Germinal center (tissue), 1 donor: ENCODE measurements around the gene PASK.
"Not testable (repeated sequence)": the region's sequence is repeated elsewhere in the genome, so short reads cannot be mapped to it uniquely, and the experiment has no call there.

ENCODE experiments used
- DNase-seq: peaks from one replicate; pipeline ENCODE4 v3.0.0; 2012; ENCODE audit warnings: mixed read lengths, low spot score

The PASK gene

GRCh38 chr2:241104611-241105010, 44.7 kb downstream of the PASK start:
- DNase-seq, result not testable (repeated sequence)

- no peak for DNase-seq
These were observed 46.1 kb downstream of the PASK start for GRCh38 chr2:241103176-241103595.

- peak; percentile 83 for DNase-seq
These were observed 47.0 kb downstream of the PASK start, which contains the start of gene MTERF4 for GRCh38 chr2:241102239-241102803. Gene MTERF4, minus strand, starts transcription at chr2:241102287. Its CDS starts 14 bp downstream, at chr2:241102273.

- no peak for DNase-seq
These were observed 50.0 kb downstream of the PASK start for GRCh38 chr2:241099246-241099645.

- no peak for DNase-seq
These were observed 52.3 kb downstream of the PASK start for GRCh38 chr2:241096979-241097378.

GRCh38 chr2:241095594-241096290, 53.5 kb downstream of the PASK start:
- no peak for DNase-seq

GRCh38 chr2:241094924-241095420, 54.3 kb downstream of the PASK start:
- no peak for DNase-seq

- DNase-seq, result no peak
These were observed 55.1 kb downstream of the PASK start for GRCh38 chr2:241094172-241094571.

GRCh38 chr2:241093133-241093781, 56.0 kb downstream of the PASK start:
- not testable (repeated sequence) for DNase-seq

GRCh38 chr2:241092677-241093076, 56.6 kb downstream of the PASK start:
- DNase-seq, result no peak

- no peak for DNase-seq
These were observed 57.4 kb downstream of the PASK start for GRCh38 chr2:241091734-241092445.

- no peak for DNase-seq
These were observed 58.1 kb downstream of the PASK start for GRCh38 chr2:241091201-241091600.

- DNase-seq, result no peak
These were observed 60.2 kb downstream of the PASK start for GRCh38 chr2:241088791-241089732.

- DNase-seq, result no peak
These were observed 60.9 kb downstream of the PASK start for GRCh38 chr2:241088376-241088775.

- no peak for DNase-seq
These were observed 61.6 kb downstream of the PASK start for GRCh38 chr2:241087420-241088268.

GRCh38 chr2:241084856-241085444, 64.3 kb downstream of the PASK start:
- no peak for DNase-seq

GRCh38 chr2:241083091-241083415, 66.2 kb downstream of the PASK start:
- no peak for DNase-seq

GRCh38 chr2:241082341-241083090, 66.8 kb downstream of the PASK start:
- DNase-seq, result no peak

- DNase-seq, result no peak
These were observed 67.5 kb downstream of the PASK start for GRCh38 chr2:241081643-241082340.
